ENCODE measurements around the gene CFAP43. TPM values are rescaled to one million over a fixed set of nuclear protein-coding genes. Genes with fewer than 3 reads are reported as not detected.

CFAP43 gene
- total and polyA plus RNA-seq, 9 of the 15 experiments (the other 6 are each of a cell fraction or from before 2014, with no cell fraction given), result 0.07 to 0.86 (median 0.11) TPM; not detected in 1

GRCh38 chr10:104260775-104261115, 28.6 kb upstream of the CFAP43 start (continued):
- no peak for TF ChIP-seq ZNF507 (tag; conservative IDR thresholded peaks at IDR 0.05)
- no peak for TF ChIP-seq HIVEP1 (CRISPR knock-in tag; IDR thresholded peaks at IDR 0.05)
- TF ChIP-seq SREBF2 (CRISPR knock-in tag; IDR thresholded peaks at IDR 0.05), result no peak
- no peak for TF ChIP-seq KLF16 (IDR thresholded peaks at IDR 0.05)
- TF ChIP-seq GATAD2A (IDR thresholded peaks at IDR 0.05), result no peak
- no peak for TF ChIP-seq HLTF (IDR thresholded peaks at IDR 0.05)
- no peak for TF ChIP-seq CHAMP1 (IDR thresholded peaks at IDR 0.05)
- TF ChIP-seq, protein P1, sequence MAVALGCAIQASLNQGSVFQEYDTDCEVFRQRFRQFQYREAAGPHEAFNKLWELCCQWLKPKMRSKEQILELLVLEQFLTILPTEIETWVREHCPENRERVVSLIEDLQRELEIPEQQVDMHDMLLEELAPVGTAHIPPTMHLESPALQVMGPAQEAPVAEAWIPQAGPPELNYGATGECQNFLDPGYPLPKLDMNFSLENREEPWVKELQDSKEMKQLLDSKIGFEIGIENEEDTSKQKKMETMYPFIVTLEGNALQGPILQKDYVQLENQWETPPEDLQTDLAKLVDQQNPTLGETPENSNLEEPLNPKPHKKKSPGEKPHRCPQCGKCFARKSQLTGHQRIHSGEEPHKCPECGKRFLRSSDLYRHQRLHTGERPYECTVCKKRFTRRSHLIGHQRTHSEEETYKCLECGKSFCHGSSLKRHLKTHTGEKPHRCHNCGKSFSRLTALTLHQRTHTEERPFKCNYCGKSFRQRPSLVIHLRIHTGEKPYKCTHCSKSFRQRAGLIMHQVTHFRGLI (CRISPR knock-in tag; IDR thresholded peaks at IDR 0.05), result no peak
- TF ChIP-seq KLF13 (tag; IDR thresholded peaks at IDR 0.05; ENCODE audit: borderline replicate concordance, low read depth), result no peak
- TF ChIP-seq U2AF2 (optimal IDR thresholded peaks at IDR 0.05; ENCODE audit: low read depth, low read length), result no peak
- TF ChIP-seq ZNF717 (CRISPR knock-in tag; IDR thresholded peaks at IDR 0.05), result no peak
- no peak for TF ChIP-seq SLC30A9 (CRISPR knock-in tag; IDR thresholded peaks at IDR 0.05)
- no peak for TF ChIP-seq MXI1 (IDR thresholded peaks at IDR 0.05; ENCODE audit: low read depth, low read length)
- TF ChIP-seq ZNF431 (CRISPR knock-in tag; IDR thresholded peaks at IDR 0.05), result no peak
- no peak for TF ChIP-seq HNRNPH1 (optimal IDR thresholded peaks at IDR 0.05; ENCODE audit: low read depth, low read length)
- no peak for TF ChIP-seq CBX5 (IDR thresholded peaks at IDR 0.05; ENCODE audit: borderline replicate concordance, low read depth)
- no peak for TF ChIP-seq WHSC1 (IDR thresholded peaks at IDR 0.05; ENCODE audit: low read length)
- no peak for TF ChIP-seq PATZ1 (CRISPR knock-in tag; IDR thresholded peaks at IDR 0.05; ENCODE audit: borderline replicate concordance)
- no peak for TF ChIP-seq NR1H2 (CRISPR knock-in tag; IDR thresholded peaks at IDR 0.05)
- TF ChIP-seq, protein P2, sequence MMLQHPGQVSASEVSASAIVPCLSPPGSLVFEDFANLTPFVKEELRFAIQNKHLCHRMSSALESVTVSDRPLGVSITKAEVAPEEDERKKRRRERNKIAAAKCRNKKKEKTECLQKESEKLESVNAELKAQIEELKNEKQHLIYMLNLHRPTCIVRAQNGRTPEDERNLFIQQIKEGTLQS (IDR thresholded peaks at IDR 0.05), result peak; percentile 92
- TF ChIP-seq, protein P2 (CRISPR knock-in tag; conservative IDR thresholded peaks at IDR 0.05), result no peak
- peak; percentile 58; the same call in 1 of the 2 replicates for TF ChIP-seq DMBX1 (CRISPR knock-in tag; IDR thresholded peaks at IDR 0.05; ENCODE audit: borderline replicate concordance)
- TF ChIP-seq ELF2 (CRISPR knock-in tag; IDR thresholded peaks at IDR 0.05), result no peak
